Nasal cavity respiratory epithelium epithelial cell of viscerocranial mucosa (primary cell): ENCODE results near the gene LRP6. TPM values are rescaled to one million over a fixed set of nuclear protein-coding genes. Genes with fewer than 3 reads are reported as not detected.

ENCODE experiments used
- total RNA-seq: library from RNA; depleted of rRNA; stranded (reverse); fragments of >200 nt; gene quantifications from 2 replicates; pipeline ENCODE4 v1.2.3, GENCODE V29; 2014

Gene LRP6
- total RNA-seq: 30.1 and 36.3 TPM in 2 replicates

GRCh38 chr12:12266873-12267741 lies at the start of gene LRP6:
TSS of gene LRP6 (minus strand) at chr12:12267044. CDS start at chr12:12266735, 309 bp downstream.

GRCh38 chr12:12070674-12071656 lies 195.9 kb downstream of the LRP6 start, which contains the start of gene BCL2L14:
TSS of gene BCL2L14 (plus strand) at chr12:12070939. CDS start at chr12:12079306, 8,367 bp downstream.

Other genes with a start within 250 kb of the LRP6 start
- gene BCL2L14, start 196.1 kb downstream of the LRP6 start, total RNA-seq: not detected in 2 replicates
- 1.2 and 2.7 TPM in 2 replicates for gene MANSC1, start 83.2 kb upstream of the LRP6 start, total RNA-seq
- gene BORCS5, start 90.0 kb upstream of the LRP6 start, total RNA-seq: 8.2 and 14.9 TPM in 2 replicates